Omental fat pad (tissue), 4 donors: ENCODE results near the gene TMPRSS7. TPM values are rescaled to one million over a fixed set of nuclear protein-coding genes. Genes with fewer than 3 reads are reported as not detected.
"Not testable (repeated sequence)": the region's sequence is repeated elsewhere in the genome, so short reads cannot be mapped to it uniquely, and the experiment has no call there.

Experiments
- ATAC-seq: fragments of 150-250 bp; one replicate; pipeline ENCODE4 v1.9.1; 2016; ENCODE audit warnings: mild to moderate bottlenecking, moderate library complexity; ENCODE audit not compliant: low FRiP score
- DNase-seq: peaks from one replicate; pipeline ENCODE4 v3.0.0-alpha.2; 2019; ENCODE audit warnings: low spot score
- total RNA-seq, 4 donors: library from RNA; depleted of rRNA; stranded (reverse); fragments of >200 nt; gene quantifications; one replicate each; pipeline ENCODE4 v1.1.0, GENCODE V29; 2016
- TF ChIP-seq, protein P1 (sequence below), 3 donors: fragments of 450-650 bp; IDR thresholded peaks; one replicate each; pipeline ENCODE4 v1.5.1; 2016 to 2017; ENCODE audit warnings: antibody characterized with exemption in 3 of 3, mild to moderate bottlenecking in 3 of 3, moderate library complexity in 2 of 3

Gene TMPRSS7
- total RNA-seq, 4 donors from 2014 or later = not detected

DNA sequence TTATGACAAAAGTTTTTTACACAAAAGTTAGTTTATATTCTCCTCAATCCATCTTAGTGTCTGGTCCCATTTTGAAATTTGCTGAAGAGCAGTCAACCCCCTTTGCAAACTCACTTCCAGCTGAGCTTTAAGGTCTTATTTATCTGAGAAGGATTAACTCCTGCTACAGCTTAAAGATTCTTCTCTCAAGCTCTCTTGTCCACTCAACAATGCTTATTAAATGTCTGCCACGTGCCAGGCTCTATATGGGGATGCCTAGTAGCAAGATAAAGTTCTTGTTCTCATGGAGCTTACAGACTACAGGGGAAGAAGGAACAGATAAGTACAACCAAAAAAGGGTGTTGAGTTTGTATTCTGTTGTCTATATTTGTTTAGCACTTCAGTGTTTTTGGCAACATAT, 18.7 kb downstream of the TMPRSS7 start:
- TF ChIP-seq, protein P1, sequence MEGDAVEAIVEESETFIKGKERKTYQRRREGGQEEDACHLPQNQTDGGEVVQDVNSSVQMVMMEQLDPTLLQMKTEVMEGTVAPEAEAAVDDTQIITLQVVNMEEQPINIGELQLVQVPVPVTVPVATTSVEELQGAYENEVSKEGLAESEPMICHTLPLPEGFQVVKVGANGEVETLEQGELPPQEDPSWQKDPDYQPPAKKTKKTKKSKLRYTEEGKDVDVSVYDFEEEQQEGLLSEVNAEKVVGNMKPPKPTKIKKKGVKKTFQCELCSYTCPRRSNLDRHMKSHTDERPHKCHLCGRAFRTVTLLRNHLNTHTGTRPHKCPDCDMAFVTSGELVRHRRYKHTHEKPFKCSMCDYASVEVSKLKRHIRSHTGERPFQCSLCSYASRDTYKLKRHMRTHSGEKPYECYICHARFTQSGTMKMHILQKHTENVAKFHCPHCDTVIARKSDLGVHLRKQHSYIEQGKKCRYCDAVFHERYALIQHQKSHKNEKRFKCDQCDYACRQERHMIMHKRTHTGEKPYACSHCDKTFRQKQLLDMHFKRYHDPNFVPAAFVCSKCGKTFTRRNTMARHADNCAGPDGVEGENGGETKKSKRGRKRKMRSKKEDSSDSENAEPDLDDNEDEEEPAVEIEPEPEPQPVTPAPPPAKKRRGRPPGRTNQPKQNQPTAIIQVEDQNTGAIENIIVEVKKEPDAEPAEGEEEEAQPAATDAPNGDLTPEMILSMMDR (IDR thresholded peaks at IDR 0.05) = no peak
- no peak for ATAC-seq
- no peak for DNase-seq

DNA sequence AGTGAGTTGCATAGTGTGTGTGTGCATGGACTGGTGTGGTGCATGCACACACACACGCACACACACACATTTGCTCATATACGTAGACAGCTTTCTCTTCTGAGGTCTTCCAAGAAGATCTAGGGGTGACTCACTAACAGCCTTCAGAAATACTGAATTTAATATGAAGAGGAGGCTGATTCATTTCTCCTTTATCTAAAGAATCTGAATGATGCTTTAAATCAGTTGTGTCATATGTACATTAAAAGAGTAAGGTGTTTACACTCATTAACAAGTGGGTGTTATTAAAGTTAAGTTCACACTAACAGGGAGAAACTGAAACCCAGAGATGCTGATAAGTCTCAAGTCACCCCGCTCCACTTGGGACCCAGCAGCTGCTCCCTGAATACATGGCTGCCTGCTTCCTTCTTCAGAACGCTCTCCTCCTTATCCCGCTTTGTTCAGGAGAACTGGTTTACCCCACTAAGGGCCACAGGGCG, 22.0 kb downstream of the TMPRSS7 start:
- TF ChIP-seq, protein P1 (IDR thresholded peaks at IDR 0.05) = no peak
- ATAC-seq (no peak), DNase-seq (no peak)

DNA sequence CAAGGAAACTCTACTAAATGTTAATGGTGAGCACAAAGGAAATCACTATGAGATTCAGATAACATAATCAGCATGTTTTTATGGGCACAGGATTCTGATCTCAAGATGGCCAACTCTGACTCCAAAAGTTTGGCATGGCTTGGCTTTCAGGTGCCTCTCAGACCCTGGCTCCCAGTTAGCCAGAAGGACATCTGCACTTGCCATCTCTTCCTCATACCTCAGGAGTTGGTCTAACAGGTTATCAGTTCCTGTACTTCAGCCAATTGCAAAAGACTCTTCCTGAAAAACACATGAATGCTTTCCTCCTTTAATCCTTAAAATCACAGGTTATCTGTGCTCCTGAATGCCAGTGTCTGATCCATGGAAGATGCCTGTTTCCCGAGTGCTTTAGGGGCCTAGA, 25.0 kb downstream of the TMPRSS7 start:
- TF ChIP-seq, protein P1 (IDR thresholded peaks at IDR 0.05) = no peak
- DNase-seq (no peak), ATAC-seq (no peak)

DNA sequence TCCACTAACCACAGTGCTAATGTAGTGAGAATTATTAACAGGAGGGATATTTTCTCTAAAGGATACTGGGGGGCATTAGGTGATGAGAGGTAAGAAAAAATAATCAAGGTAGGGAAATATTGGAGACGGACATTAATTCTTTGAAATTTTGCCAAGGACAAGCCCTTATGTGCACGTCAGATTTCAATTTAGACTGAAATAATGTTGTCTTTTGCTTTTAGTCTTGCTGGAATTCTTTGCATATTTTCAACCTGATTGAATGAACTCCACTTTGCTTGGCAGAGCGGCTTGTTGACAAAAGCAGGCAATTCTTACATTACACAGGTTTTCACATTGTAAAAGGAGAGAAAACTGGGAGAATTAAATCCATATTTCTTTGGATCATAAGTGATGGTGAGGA, 26.6 kb downstream of the TMPRSS7 start:
- no peak for DNase-seq
- TF ChIP-seq, protein P1 (IDR thresholded peaks at IDR 0.05) = no peak
- peak; percentile 51 for ATAC-seq

DNA sequence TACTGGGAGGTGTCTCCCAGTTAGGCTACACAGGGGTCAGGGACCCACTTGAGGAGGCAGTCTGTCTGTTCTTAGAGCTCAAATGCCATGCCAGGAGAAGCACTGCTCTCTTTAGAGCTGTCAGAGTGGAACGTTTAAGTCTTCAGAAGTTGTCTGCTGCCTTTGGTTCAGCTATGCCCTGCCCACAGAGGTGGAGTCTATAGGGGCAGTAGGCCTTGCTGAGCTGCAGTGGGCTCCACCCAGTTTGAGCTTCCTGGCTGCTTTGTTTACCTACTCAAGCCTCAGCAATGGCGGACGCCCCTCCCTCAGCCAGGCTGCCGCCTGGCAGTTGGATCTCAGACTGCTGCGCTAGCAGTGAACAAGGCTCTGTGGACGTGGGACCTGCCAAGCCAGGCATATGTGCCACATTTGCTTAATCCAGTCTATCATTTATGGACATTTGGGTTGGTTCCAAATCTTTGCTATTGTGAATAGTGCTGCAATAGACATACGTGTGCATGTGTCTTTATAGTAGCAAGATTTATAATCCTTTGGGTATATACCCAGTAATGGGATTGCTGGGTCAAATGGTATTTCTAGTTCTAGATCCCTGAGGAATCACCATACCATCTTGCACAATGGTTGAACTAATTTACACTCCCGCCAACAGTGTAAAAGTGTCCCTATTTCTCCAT, 38.0 kb downstream of the TMPRSS7 start:
- not testable (repeated sequence) for ATAC-seq, DNase-seq

DNA sequence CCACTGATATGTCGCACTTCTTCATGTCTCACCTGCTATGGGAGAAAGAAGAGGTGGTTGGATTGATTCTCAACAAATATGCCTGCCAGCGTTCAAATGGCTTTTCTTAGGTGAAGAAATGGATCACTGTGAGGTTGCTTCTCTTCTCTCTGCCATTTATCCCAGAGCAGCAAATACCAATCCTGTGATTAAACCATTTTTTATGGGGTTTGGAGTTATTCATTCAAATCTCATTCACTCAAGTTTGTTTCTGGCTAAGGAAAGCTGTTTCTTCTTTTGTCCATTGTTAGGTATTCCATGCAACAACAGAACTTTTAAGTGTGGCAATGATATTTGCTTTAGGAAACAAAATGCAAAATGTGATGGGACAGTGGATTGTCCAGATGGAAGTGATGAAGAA, 39.5 kb downstream of the TMPRSS7 start:
- TF ChIP-seq, protein P1 (IDR thresholded peaks at IDR 0.05) = no peak
- ATAC-seq (no peak), DNase-seq (no peak)

DNA sequence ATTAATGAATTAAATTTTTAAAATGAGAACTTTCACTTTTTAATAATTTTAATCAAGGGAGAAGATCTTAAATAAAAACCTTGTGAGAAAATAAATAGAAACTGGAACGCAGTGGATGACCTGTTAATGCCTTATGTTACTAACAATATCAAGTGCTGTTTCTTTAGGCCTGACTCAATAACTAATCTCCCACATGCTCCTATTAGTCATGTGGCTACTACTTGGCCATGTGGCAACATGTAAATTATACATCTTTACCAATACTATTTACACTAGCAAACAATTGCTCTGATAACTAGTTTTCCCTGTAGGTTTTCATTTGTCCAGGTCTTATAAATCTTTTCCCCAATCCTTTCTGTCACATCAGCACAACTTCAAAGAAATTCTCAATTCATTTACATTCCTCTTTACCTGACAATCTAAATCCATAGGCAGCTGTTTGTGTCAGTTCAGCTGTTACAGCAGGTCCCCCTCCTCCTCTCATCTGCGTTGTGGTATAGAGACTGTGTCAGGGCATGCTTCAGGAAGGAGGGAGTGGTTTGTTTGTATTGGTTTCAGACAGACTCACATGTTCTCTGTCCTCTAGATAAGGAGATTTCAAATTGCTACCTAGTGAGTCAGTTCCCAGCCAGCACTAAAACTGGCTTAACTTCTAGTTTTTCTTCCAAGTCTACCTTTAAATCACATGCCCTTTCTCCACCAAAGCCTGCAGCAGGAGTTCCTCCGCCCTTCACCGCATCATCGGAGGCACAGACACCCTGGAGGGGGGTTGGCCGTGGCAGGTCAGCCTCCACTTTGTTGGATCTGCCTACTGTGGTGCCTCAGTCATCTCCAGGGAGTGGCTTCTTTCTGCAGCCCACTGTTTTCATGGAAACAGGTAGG, 40.3 kb downstream of the TMPRSS7 start:
- DNase-seq = no peak
- peak; percentile 96 for ATAC-seq
- TF ChIP-seq, protein P1 (IDR thresholded peaks at IDR 0.05) = no peak
